ENCODE measurements around the gene CRTAC1. TPM values are rescaled to one million over a fixed set of nuclear protein-coding genes. Genes with fewer than 3 reads are reported as not detected.

CRTAC1 gene
- total and polyA plus RNA-seq, 2 donors: 0.05 to 0.30 TPM

GRCh38 chr10:98060079-98060478 is 29.7 kb upstream of the CRTAC1 start:
- no peak for DNase-seq (ENCODE audit: low read depth in 6 of 9, low spot score in 9 of 9)
- no peaks in the 10 kb centered on the region for H3K36me3 ChIP-seq (ENCODE audit: control insufficient read depth in 2 of 2, insufficient read depth in 2 of 2, low read length in 1 of 2)
- H3K27me3 ChIP-seq (ENCODE audit: control insufficient read depth in 2 of 2, insufficient read depth in 1 of 2, low read length in 1 of 2): no peaks in the 10 kb centered on the region
- whole genome bisulfite sequencing: 91% methylated on average over 10 of the region's 10 CpGs
- H3K4me3 ChIP-seq (ENCODE audit: low read length in 2 of 2): no peak overlapping the region
- no peaks in the 10 kb centered on the region for H3K4me1 ChIP-seq (ENCODE audit: control insufficient read depth in 2 of 2, insufficient read depth in 2 of 2, low read length in 2 of 2)
- no peak overlapping the region for H3K27ac ChIP-seq (ENCODE audit: low read depth in 1 of 2, low read length in 1 of 2)
- H3K9me3 ChIP-seq (ENCODE audit: control insufficient read depth in 2 of 2, insufficient read depth in 1 of 2, low read length in 1 of 2): no peaks in the 10 kb centered on the region

- WGBS: 92% methylated on average over 1 of the region's 1 CpG
- Histone ChIP-seq H3K4me3 (ENCODE audit: low read length in 2 of 2) (no peak overlapping the region), H3K4me1 (ENCODE audit: control insufficient read depth in 2 of 2, insufficient read depth in 2 of 2, low read length in 2 of 2) (no peaks in the 10 kb centered on the region), H3K36me3 (ENCODE audit: control insufficient read depth in 2 of 2, insufficient read depth in 2 of 2, low read length in 1 of 2) (no peaks in the 10 kb centered on the region), H3K27me3 (ENCODE audit: control insufficient read depth in 2 of 2, insufficient read depth in 1 of 2, low read length in 1 of 2) (no peaks in the 10 kb centered on the region), H3K9me3 (ENCODE audit: control insufficient read depth in 2 of 2, insufficient read depth in 1 of 2, low read length in 1 of 2) (no peaks in the 10 kb centered on the region), H3K27ac (ENCODE audit: low read depth in 1 of 2, low read length in 1 of 2) (no peak overlapping the region)
- no peak for DNase-seq (ENCODE audit: low read depth in 6 of 9, low spot score in 9 of 9)
These were observed 27.9 kb upstream of the CRTAC1 start for GRCh38 chr10:98058295-98058694.

GRCh38 chr10:98055841-98056516 is 25.6 kb upstream of the CRTAC1 start:
- Histone ChIP-seq H3K27ac (ENCODE audit: low read depth in 1 of 2, low read length in 1 of 2) (no peak overlapping the region), H3K4me1 (ENCODE audit: control insufficient read depth in 2 of 2, insufficient read depth in 2 of 2, low read length in 2 of 2) (no peaks in the 10 kb centered on the region), H3K9me3 (ENCODE audit: control insufficient read depth in 2 of 2, insufficient read depth in 1 of 2, low read length in 1 of 2) (no peaks in the 10 kb centered on the region), H3K4me3 (ENCODE audit: low read length in 2 of 2) (no peak overlapping the region), H3K36me3 (ENCODE audit: control insufficient read depth in 2 of 2, insufficient read depth in 2 of 2, low read length in 1 of 2) (no peaks in the 10 kb centered on the region), H3K27me3 (ENCODE audit: control insufficient read depth in 2 of 2, insufficient read depth in 1 of 2, low read length in 1 of 2) (no peaks in the 10 kb centered on the region)
- 56% methylated on average over 4 of the region's 4 CpGs for WGBS
- DNase-seq (ENCODE audit: low read depth in 6 of 9, low spot score in 9 of 9): peak in 4 of 9 donors; percentile 9 to 35 (median 26)

GRCh38 chr10:98047009-98047741 is 16.8 kb upstream of the CRTAC1 start:
- no peaks in the 10 kb centered on the region for H3K4me1 ChIP-seq (ENCODE audit: control insufficient read depth in 2 of 2, insufficient read depth in 2 of 2, low read length in 2 of 2)
- no peak overlapping the region for H3K27ac ChIP-seq (ENCODE audit: low read depth in 1 of 2, low read length in 1 of 2)
- 76% methylated on average over 7 of the region's 7 CpGs for WGBS
- peaks cover 0 to 6% of the 10 kb centered on the region in 2 donors for H3K27me3 ChIP-seq (ENCODE audit: control insufficient read depth in 2 of 2, insufficient read depth in 1 of 2, low read length in 1 of 2)
- no peak for DNase-seq (ENCODE audit: low read depth in 6 of 9, low spot score in 9 of 9)
- no peaks in the 10 kb centered on the region for H3K9me3 ChIP-seq (ENCODE audit: control insufficient read depth in 2 of 2, insufficient read depth in 1 of 2, low read length in 1 of 2)
- H3K36me3 ChIP-seq (ENCODE audit: control insufficient read depth in 2 of 2, insufficient read depth in 2 of 2, low read length in 1 of 2): no peaks in the 10 kb centered on the region
- no peak overlapping the region for H3K4me3 ChIP-seq (ENCODE audit: low read length in 2 of 2)

DNA sequence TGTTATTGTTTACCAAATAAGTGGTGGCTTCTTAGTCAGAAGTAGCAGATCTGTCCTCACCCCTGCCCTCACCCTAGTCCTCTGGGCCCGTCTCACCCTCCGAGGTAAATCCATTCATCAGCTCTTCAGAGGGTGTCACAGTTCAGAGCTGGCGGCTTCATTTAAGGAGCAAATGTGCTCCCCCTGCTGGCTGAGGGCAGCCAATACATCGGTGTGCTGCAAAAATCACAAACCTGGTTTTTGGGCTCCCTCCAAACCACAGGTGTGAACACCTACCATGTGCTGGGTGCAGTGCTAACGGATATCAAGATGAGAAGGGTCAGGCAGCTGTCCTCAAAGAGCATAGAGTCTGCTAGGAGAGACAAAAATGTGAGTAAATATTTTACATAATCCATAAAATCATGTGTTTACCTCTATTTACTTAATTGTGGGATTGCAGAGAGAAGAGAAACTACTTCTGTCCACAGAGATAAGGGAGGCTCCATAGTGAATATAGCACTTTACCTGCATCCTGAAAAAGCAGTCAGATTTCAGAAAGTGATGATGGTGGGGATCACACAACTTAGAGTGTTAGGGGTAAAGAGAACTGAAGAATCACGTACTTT is 15.5 kb upstream of the CRTAC1 start:
- Histone ChIP-seq H3K4me3 (ENCODE audit: low read length in 2 of 2) (no peak overlapping the region), H3K36me3 (ENCODE audit: control insufficient read depth in 2 of 2, insufficient read depth in 2 of 2, low read length in 1 of 2) (no peaks in the 10 kb centered on the region), H3K4me1 (ENCODE audit: control insufficient read depth in 2 of 2, insufficient read depth in 2 of 2, low read length in 2 of 2) (no peaks in the 10 kb centered on the region), H3K9me3 (ENCODE audit: control insufficient read depth in 2 of 2, insufficient read depth in 1 of 2, low read length in 1 of 2) (no peaks in the 10 kb centered on the region), H3K27me3 (ENCODE audit: control insufficient read depth in 2 of 2, insufficient read depth in 1 of 2, low read length in 1 of 2) (peaks cover 0 to 12% of the 10 kb centered on the region in 2 donors), H3K27ac (ENCODE audit: low read depth in 1 of 2, low read length in 1 of 2) (no peak overlapping the region)
- WGBS: 17% methylated on average over 6 of the region's 6 CpGs
- peak in 8 of 9 donors; percentile 19 to 71 (median 42) for DNase-seq (ENCODE audit: low read depth in 6 of 9, low spot score in 9 of 9)

GRCh38 chr10:98041352-98042043 is 11.1 kb upstream of the CRTAC1 start:
- H3K9me3 ChIP-seq (ENCODE audit: control insufficient read depth in 2 of 2, insufficient read depth in 1 of 2, low read length in 1 of 2): no peaks in the 10 kb centered on the region
- peaks cover 0 to 55% of the 10 kb centered on the region in 2 donors for H3K27me3 ChIP-seq (ENCODE audit: control insufficient read depth in 2 of 2, insufficient read depth in 1 of 2, low read length in 1 of 2)
- H3K4me3 ChIP-seq (ENCODE audit: low read length in 2 of 2): no peak overlapping the region
- no peak overlapping the region for H3K27ac ChIP-seq (ENCODE audit: low read depth in 1 of 2, low read length in 1 of 2)
- peak in 3 of 9 donors; percentile 2 to 42 (median 25) for DNase-seq (ENCODE audit: low read depth in 6 of 9, low spot score in 9 of 9)
- H3K36me3 ChIP-seq (ENCODE audit: control insufficient read depth in 2 of 2, insufficient read depth in 2 of 2, low read length in 1 of 2): no peaks in the 10 kb centered on the region
- no peaks in the 10 kb centered on the region for H3K4me1 ChIP-seq (ENCODE audit: control insufficient read depth in 2 of 2, insufficient read depth in 2 of 2, low read length in 2 of 2)
- 23% methylated on average over 7 of the region's 7 CpGs for WGBS

DNA sequence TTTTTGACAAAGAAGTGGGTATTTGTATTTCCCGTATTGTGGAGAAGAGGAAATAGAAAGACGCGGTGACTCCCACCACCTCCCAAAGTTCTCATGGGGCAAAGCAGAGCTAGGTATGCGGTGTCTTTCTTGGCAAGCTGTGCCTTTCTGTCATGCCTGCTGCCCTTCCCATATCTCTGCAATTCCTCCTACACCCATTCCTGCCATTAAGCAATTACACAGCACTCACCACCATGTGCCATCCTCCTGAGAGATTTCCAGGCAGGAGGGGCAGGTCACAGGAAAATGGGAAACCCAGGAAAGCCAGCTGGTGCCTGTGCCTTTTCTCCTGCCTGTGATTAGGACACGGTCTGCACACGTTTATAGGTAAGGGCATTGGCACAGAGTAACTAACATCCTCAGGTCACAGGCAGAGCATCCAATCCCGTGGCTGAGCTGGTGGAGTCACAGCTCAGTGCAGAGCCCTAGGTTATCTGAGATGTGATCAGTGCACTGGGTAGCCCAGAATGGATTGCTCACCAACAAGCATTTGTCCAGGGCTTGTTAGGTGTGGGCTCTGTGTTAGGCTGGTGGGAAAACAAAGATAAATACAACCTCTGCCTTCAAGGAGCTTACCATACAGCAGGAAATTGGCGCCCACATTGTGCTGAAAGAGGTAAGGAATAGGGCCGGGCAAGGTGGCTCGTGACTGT is 9.4 kb upstream of the CRTAC1 start:
- Histone ChIP-seq H3K27ac (ENCODE audit: low read depth in 1 of 2, low read length in 1 of 2) (no peak overlapping the region), H3K9me3 (ENCODE audit: control insufficient read depth in 2 of 2, insufficient read depth in 1 of 2, low read length in 1 of 2) (no peaks in the 10 kb centered on the region), H3K36me3 (ENCODE audit: control insufficient read depth in 2 of 2, insufficient read depth in 2 of 2, low read length in 1 of 2) (no peaks in the 10 kb centered on the region), H3K27me3 (ENCODE audit: control insufficient read depth in 2 of 2, insufficient read depth in 1 of 2, low read length in 1 of 2) (peaks cover 0 to 69% of the 10 kb centered on the region in 2 donors), H3K4me3 (ENCODE audit: low read length in 2 of 2) (no peak overlapping the region), H3K4me1 (ENCODE audit: control insufficient read depth in 2 of 2, insufficient read depth in 2 of 2, low read length in 2 of 2) (no peaks in the 10 kb centered on the region)
- DNase-seq (ENCODE audit: low read depth in 6 of 9, low spot score in 9 of 9): no peak
- 70% methylated on average over 10 of the region's 10 CpGs for WGBS

- no peaks in the 10 kb centered on the region for H3K4me1 ChIP-seq (ENCODE audit: control insufficient read depth in 2 of 2, insufficient read depth in 2 of 2, low read length in 2 of 2)
- H3K27ac ChIP-seq (ENCODE audit: low read depth in 1 of 2, low read length in 1 of 2): no peak overlapping the region
- H3K4me3 ChIP-seq (ENCODE audit: low read length in 2 of 2): no peak overlapping the region
- H3K9me3 ChIP-seq (ENCODE audit: control insufficient read depth in 2 of 2, insufficient read depth in 1 of 2, low read length in 1 of 2): no peaks in the 10 kb centered on the region
- no peaks in the 10 kb centered on the region for H3K36me3 ChIP-seq (ENCODE audit: control insufficient read depth in 2 of 2, insufficient read depth in 2 of 2, low read length in 1 of 2)
- 8% methylated on average over 20 of the region's 20 CpGs for WGBS
- no peak for DNase-seq (ENCODE audit: low read depth in 6 of 9, low spot score in 9 of 9)
- H3K27me3 ChIP-seq (ENCODE audit: control insufficient read depth in 2 of 2, insufficient read depth in 1 of 2, low read length in 1 of 2): peaks cover 0 to 78% of the 10 kb centered on the region in 2 donors
These were observed 7.9 kb upstream of the CRTAC1 start for GRCh38 chr10:98038288-98038687.
